Measurements from ENCODE around the gene LY6G5C. TPM values are rescaled to one million over a fixed set of nuclear protein-coding genes. Genes with fewer than 3 reads are reported as not detected.

LY6G5C gene
- total and polyA plus RNA-seq, 2 of the 13 experiments (the other 11 are each of a cell fraction or from before 2014, with no cell fraction given) = 0.33 to 0.55 TPM

- TF ChIP-seq KDM4B (CRISPR knock-in tag; IDR thresholded peaks at IDR 0.05) = no peak
- no peak for TF ChIP-seq MXD3 (CRISPR knock-in tag; IDR thresholded peaks at IDR 0.05)
- TF ChIP-seq ZBTB20 (CRISPR knock-in tag; IDR thresholded peaks at IDR 0.05; ENCODE audit: borderline replicate concordance, low read depth) = no peak
- TF ChIP-seq DBP (CRISPR knock-in tag; IDR thresholded peaks at IDR 0.05; ENCODE audit: not compliant biosample characterization) = no peak
- no peak for TF ChIP-seq SNRNP70 (IDR thresholded peaks at IDR 0.05; ENCODE audit: low read depth, low read length)
- TF ChIP-seq POLR2G (IDR thresholded peaks at IDR 0.05; ENCODE audit: low read depth, low read length) = peak; percentile 44; the same call in 1 of the 2 replicates
- TF ChIP-seq, protein P1, sequence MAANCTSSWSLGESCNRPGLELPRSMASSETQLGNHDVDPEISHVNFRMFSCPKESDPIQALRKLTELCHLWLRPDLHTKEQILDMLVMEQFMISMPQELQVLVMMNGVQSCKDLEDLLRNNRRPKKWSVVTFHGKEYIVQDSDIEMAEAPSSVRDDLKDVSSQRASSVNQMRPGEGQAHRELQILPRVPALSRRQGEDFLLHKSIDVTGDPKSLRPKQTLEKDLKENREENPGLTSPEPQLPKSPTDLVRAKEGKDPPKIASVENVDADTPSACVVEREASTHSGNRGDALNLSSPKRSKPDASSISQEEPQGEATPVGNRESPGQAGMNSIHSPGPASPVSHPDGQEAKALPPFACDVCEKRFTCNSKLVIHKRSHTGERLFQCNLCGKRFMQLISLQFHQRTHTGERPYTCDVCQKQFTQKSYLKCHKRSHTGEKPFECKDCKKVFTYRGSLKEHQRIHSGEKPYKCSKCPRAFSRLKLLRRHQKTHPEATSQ (CRISPR knock-in tag; IDR thresholded peaks at IDR 0.05; ENCODE audit: borderline replicate concordance) = no peak
- TF ChIP-seq SP4 (CRISPR knock-in tag; IDR thresholded peaks at IDR 0.05) = no peak
- TF ChIP-seq ARNT (IDR thresholded peaks at IDR 0.05) = no peak
- TF ChIP-seq, protein P2, sequence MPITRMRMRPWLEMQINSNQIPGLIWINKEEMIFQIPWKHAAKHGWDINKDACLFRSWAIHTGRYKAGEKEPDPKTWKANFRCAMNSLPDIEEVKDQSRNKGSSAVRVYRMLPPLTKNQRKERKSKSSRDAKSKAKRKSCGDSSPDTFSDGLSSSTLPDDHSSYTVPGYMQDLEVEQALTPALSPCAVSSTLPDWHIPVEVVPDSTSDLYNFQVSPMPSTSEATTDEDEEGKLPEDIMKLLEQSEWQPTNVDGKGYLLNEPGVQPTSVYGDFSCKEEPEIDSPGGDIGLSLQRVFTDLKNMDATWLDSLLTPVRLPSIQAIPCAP (CRISPR knock-in tag; IDR thresholded peaks at IDR 0.05; ENCODE audit: low read depth) = no peak
- TF ChIP-seq AKAP8 (CRISPR knock-in tag; IDR thresholded peaks at IDR 0.05) = no peak; the same call in none of the 2 replicates
- TF ChIP-seq HINFP (CRISPR knock-in tag; IDR thresholded peaks at IDR 0.05; ENCODE audit: low read depth) = no peak
- no peak for TF ChIP-seq ZFX (CRISPR knock-in tag; IDR thresholded peaks at IDR 0.05; ENCODE audit: low read depth)
- TF ChIP-seq KAT7 (CRISPR knock-in tag; IDR thresholded peaks at IDR 0.05; ENCODE audit: borderline replicate concordance) = no peak
- peak; percentile 29; the same call in 1 of the 2 replicates for TF ChIP-seq KDM5B (CRISPR knock-in tag; IDR thresholded peaks at IDR 0.05; ENCODE audit: borderline replicate concordance)
- TF ChIP-seq MBNL3 (CRISPR knock-in tag; conservative IDR thresholded peaks at IDR 0.05) = no peak
- peak; percentile 13; the same call in 1 of the 2 replicates for TF ChIP-seq ZNF724P (CRISPR knock-in tag; IDR thresholded peaks at IDR 0.05; ENCODE audit: borderline replicate concordance)
- no peak for TF ChIP-seq ARNTL (CRISPR knock-in tag; IDR thresholded peaks at IDR 0.05)
- TF ChIP-seq U2AF1 (optimal IDR thresholded peaks at IDR 0.05; ENCODE audit: low read depth, low read length) = no peak
These were observed 19.4 kb downstream of the LY6G5C start (continued) for GRCh38 chr6:31661262-31662123.
